ENCODE measurements around the gene CAMK2N1. TPM values are rescaled to one million over a fixed set of nuclear protein-coding genes. Genes with fewer than 3 reads are reported as not detected.

Gene CAMK2N1
- total RNA-seq, 1 experiment from 2014 or later: 51.2 TPM

DNA sequence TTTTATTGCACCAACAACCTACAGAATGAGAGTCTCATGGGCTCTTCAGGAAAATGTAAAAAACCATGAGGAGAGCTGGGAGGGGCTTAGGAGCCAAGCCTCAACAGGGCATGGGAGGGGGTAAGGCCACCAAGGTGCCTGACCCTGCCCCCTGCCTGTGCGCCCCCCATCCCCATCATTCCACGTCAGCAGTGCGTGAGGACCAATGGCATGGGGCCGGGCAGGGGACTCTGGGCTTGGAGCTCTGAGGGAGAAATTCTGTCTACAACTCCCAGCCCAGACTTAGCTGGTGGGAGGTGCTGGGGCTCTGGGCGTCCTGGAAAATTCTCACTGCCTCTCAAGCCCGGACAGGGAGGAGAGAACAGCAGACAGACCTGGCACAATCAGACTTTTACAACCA, 5.2 kb upstream of the CAMK2N1 start:
- no peak overlapping the region for H3K4me3 ChIP-seq (ENCODE audit: low read length)
- peaks cover 36% of the 10 kb centered on the region for H3K4me1 ChIP-seq (ENCODE audit: insufficient read depth, low read length)
- peaks cover 8% of the 10 kb centered on the region for H3F3A ChIP-seq (ENCODE audit: low read length, unreplicated experiment)
- no peak for ATAC-seq
- no peaks in the 10 kb centered on the region for H3K9me3 ChIP-seq (ENCODE audit: low read length)
- H3K9me2 ChIP-seq (replicated peaks; ENCODE audit: low read length): no peaks in the 10 kb centered on the region
- no peak overlapping the region for H2AFZ ChIP-seq (ENCODE audit: low read length)
- no peaks in the 10 kb centered on the region for H4K20me1 ChIP-seq (ENCODE audit: low read length)
- ChIA-PET CTCF (no interaction called here), POLR2A (ENCODE audit: unreplicated experiment) (no interaction called here)
- H3K36me3 ChIP-seq (ENCODE audit: low read depth, low read length): no peaks in the 10 kb centered on the region
- TF ChIP-seq CTCF (conservative IDR thresholded peaks at IDR 0.05; ENCODE audit: low read depth, low read length) (no peak), EZH2 (IDR thresholded peaks at IDR 0.05; ENCODE audit: low read length, unreplicated experiment) (no peak), EZH2phosphoT487 (IDR thresholded peaks at IDR 0.05; ENCODE audit: borderline replicate concordance, low read length) (no peak)
- no peaks in the 10 kb centered on the region for H3K79me2 ChIP-seq (ENCODE audit: low read length)
- no peak overlapping the region for H3K27ac ChIP-seq (ENCODE audit: low read length)
- no peaks in the 10 kb centered on the region for H3K27me3 ChIP-seq (ENCODE audit: low read length)
- no TSS peak for BruUV-seq (replicated peaks)
- intact Hi-C loops (cut with micrococcal nuclease): loop anchor here (5.0 to 10.0 kb wide), 3 partner anchors 339 to 576 kb away; no protein-coding TSS in a partner anchor
- no peak overlapping the region for H3K9ac ChIP-seq (ENCODE audit: low read length)
- no peak overlapping the region for H3K4me2 ChIP-seq (ENCODE audit: low read length)
- no peak for DNase-seq

DNA sequence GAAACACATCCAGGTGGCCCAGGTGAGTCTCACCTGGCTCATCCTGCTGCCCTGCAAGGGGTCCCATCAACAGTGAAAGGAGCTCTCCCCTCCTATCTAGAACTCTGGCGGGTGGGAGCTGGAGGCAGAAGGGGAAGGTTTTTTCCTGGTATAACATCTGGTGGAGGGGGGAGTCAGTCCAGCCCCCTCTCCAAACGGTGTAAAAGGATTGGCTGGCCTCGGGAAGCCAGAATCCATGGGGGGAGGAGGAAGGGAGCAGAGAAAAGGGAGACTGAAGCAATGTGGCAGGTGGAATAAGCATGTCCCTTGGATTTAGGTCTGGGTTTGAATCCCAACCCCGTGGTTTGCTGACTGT, 1.2 kb upstream of the CAMK2N1 start:
- H4K20me1 ChIP-seq (ENCODE audit: low read length): peaks cover 27% of the 10 kb centered on the region
- ATAC-seq (no peak), DNase-seq (no peak)
- H3K4me1 ChIP-seq (ENCODE audit: insufficient read depth, low read length): peaks cover 17% of the 10 kb centered on the region
- peak overlapping the region; percentile 99 for H3K4me2 ChIP-seq (ENCODE audit: low read length)
- ChIA-PET POLR2A (ENCODE audit: unreplicated experiment) (no interaction called here), CTCF (interaction anchor here (0.6 kb wide), 1 partner anchor 53 kb away, joined by 13 read pairs; no protein-coding TSS in a partner anchor)
- H3F3A ChIP-seq (ENCODE audit: low read length, unreplicated experiment): no peaks in the 10 kb centered on the region
- no TSS peak for BruUV-seq (replicated peaks)
- H3K36me3 ChIP-seq (ENCODE audit: low read depth, low read length): 0 out of 2 replicates have a peak, but pooled peaks cover 3% of the 10 kb centered on the region
- TF ChIP-seq CTCF (conservative IDR thresholded peaks at IDR 0.05; ENCODE audit: low read depth, low read length) (no peak), EZH2phosphoT487 (IDR thresholded peaks at IDR 0.05; ENCODE audit: borderline replicate concordance, low read length) (no peak), EZH2 (IDR thresholded peaks at IDR 0.05; ENCODE audit: low read length, unreplicated experiment) (no peak)
- peak overlapping the region; percentile 88 for H3K4me3 ChIP-seq (ENCODE audit: low read length)
- peak overlapping the region; percentile 93; the same call in 1 of the 2 replicates for H2AFZ ChIP-seq (ENCODE audit: low read length)
- peak overlapping the region; percentile 87 for H3K27ac ChIP-seq (ENCODE audit: low read length)
- no peaks in the 10 kb centered on the region for H3K9me2 ChIP-seq (replicated peaks; ENCODE audit: low read length)
- peaks cover 6% of the 10 kb centered on the region for H3K27me3 ChIP-seq (ENCODE audit: low read length)
- no peaks in the 10 kb centered on the region for H3K9me3 ChIP-seq (ENCODE audit: low read length)
- no peak overlapping the region for H3K9ac ChIP-seq (ENCODE audit: low read length)
- intact Hi-C loops (cut with micrococcal nuclease): no loop called here
- peaks cover 33% of the 10 kb centered on the region for H3K79me2 ChIP-seq (ENCODE audit: low read length)

- Histone ChIP-seq H3K9me3 (ENCODE audit: low read length) (no peaks in the 10 kb centered on the region), H3K27me3 (ENCODE audit: low read length) (peaks cover 6% of the 10 kb centered on the region), H3K4me2 (ENCODE audit: low read length) (peak overlapping the region; percentile 99), H3K4me3 (ENCODE audit: low read length) (peak overlapping the region; percentile 88), H3K36me3 (ENCODE audit: low read depth, low read length) (0 out of 2 replicates have a peak, but pooled peaks cover 3% of the 10 kb centered on the region), H3K27ac (ENCODE audit: low read length) (peak overlapping the region; percentile 87), H3K9ac (ENCODE audit: low read length) (peak overlapping the region; percentile 90), H3K4me1 (ENCODE audit: insufficient read depth, low read length) (peaks cover 23% of the 10 kb centered on the region), H3K79me2 (ENCODE audit: low read length) (peaks cover 37% of the 10 kb centered on the region), H3K9me2 (replicated peaks; ENCODE audit: low read length) (no peaks in the 10 kb centered on the region), H2AFZ (ENCODE audit: low read length) (peak overlapping the region; percentile 93), H4K20me1 (ENCODE audit: low read length) (peaks cover 28% of the 10 kb centered on the region), H3F3A (ENCODE audit: low read length, unreplicated experiment) (peaks cover under 1% of the 10 kb centered on the region)
- intact Hi-C loops (cut with micrococcal nuclease): no loop called here
- ATAC-seq (peak; percentile 41), DNase-seq (peak; percentile 69)
- ChIA-PET CTCF (interaction anchor here (0.6 kb wide), 1 partner anchor 206 kb away, joined by 13 read pairs; no protein-coding TSS in a partner anchor), POLR2A (ENCODE audit: unreplicated experiment) (interaction anchor here (0.7 kb wide), 1 partner anchor 8 kb away, joined by 3 read pairs; no protein-coding TSS in a partner anchor)
- TSS peak; percentile 41 for BruUV-seq (replicated peaks)
- no peak for TF ChIP-seq EZH2phosphoT487 (IDR thresholded peaks at IDR 0.05; ENCODE audit: borderline replicate concordance, low read length)
- no peak for TF ChIP-seq CTCF (conservative IDR thresholded peaks at IDR 0.05; ENCODE audit: low read depth, low read length)
- no peak for TF ChIP-seq EZH2 (IDR thresholded peaks at IDR 0.05; ENCODE audit: low read length, unreplicated experiment)
Measured at GRCh38 chr1:20486457-20487235, 636 bp upstream of the CAMK2N1 start.
